Measurements from ENCODE around the gene TMPRSS12.
A peak's percentile ranks its signal among the peaks of the same experiment; 100 is the strongest.
"Not testable (repeated sequence)": the region's sequence is repeated elsewhere in the genome, so short reads cannot be mapped to it uniquely, and the experiment has no call there.

The TMPRSS12 gene

GRCh38 chr12:50822082-50822481 lies 20.6 kb upstream of the TMPRSS12 start:
- no peak for DNase-seq (ENCODE audit: low read depth)
- in situ Hi-C loops (cut with HindIII; ENCODE audit: low sequenced_read_pairs) = no loop called here
- TF ChIP-seq CTCF (IDR thresholded peaks at IDR 0.05; ENCODE audit: low read depth, low read length, missing control alignments) = no peak

GRCh38 chr12:50823724-50824123 lies 19.0 kb upstream of the TMPRSS12 start:
- H3K4me3 ChIP-seq (ENCODE audit: low read depth, low read length); in situ Hi-C loops (cut with HindIII; ENCODE audit: low sequenced_read_pairs); DNase-seq (ENCODE audit: low read depth): not testable (repeated sequence)

More at GRCh38 chr12:50822082-50822481, 20.6 kb upstream of the TMPRSS12 start:
- no peak overlapping the region for H3K4me3 ChIP-seq (ENCODE audit: low read depth, low read length)

- DNase-seq (ENCODE audit: low read depth) = no peak
- no peak overlapping the region for H3K4me3 ChIP-seq (ENCODE audit: low read depth, low read length)
- no peak for TF ChIP-seq CTCF (IDR thresholded peaks at IDR 0.05; ENCODE audit: low read depth, low read length, missing control alignments)
- in situ Hi-C loops (cut with HindIII; ENCODE audit: low sequenced_read_pairs) = no loop called here
Measured at GRCh38 chr12:50824914-50825313, 17.8 kb upstream of the TMPRSS12 start.

- in situ Hi-C loops (cut with HindIII; ENCODE audit: low sequenced_read_pairs) = no loop called here
- TF ChIP-seq CTCF (IDR thresholded peaks at IDR 0.05; ENCODE audit: low read depth, low read length, missing control alignments) = no peak
- peak; percentile 76 for DNase-seq (ENCODE audit: low read depth)
- H3K4me3 ChIP-seq (ENCODE audit: low read depth, low read length) = no peak overlapping the region
Measured at GRCh38 chr12:50825372-50825838, 17.3 kb upstream of the TMPRSS12 start.

- in situ Hi-C loops (cut with HindIII; ENCODE audit: low sequenced_read_pairs) = no loop called here
- no peak for TF ChIP-seq CTCF (IDR thresholded peaks at IDR 0.05; ENCODE audit: low read depth, low read length, missing control alignments)
- no peak for DNase-seq (ENCODE audit: low read depth)
- H3K4me3 ChIP-seq (ENCODE audit: low read depth, low read length) = no peak overlapping the region
Measured at GRCh38 chr12:50828121-50828520, 14.6 kb upstream of the TMPRSS12 start.

GRCh38 chr12:50828886-50829285 lies 13.8 kb upstream of the TMPRSS12 start:
- no peak overlapping the region for H3K4me3 ChIP-seq (ENCODE audit: low read depth, low read length)
- no peak for DNase-seq (ENCODE audit: low read depth)
- in situ Hi-C loops (cut with HindIII; ENCODE audit: low sequenced_read_pairs) = no loop called here
- no peak for TF ChIP-seq CTCF (IDR thresholded peaks at IDR 0.05; ENCODE audit: low read depth, low read length, missing control alignments)

- H3K4me3 ChIP-seq (ENCODE audit: low read depth, low read length); in situ Hi-C loops (cut with HindIII; ENCODE audit: low sequenced_read_pairs); DNase-seq (ENCODE audit: low read depth): not testable (repeated sequence)
Measured at GRCh38 chr12:50833801-50834200, 8.9 kb upstream of the TMPRSS12 start.

GRCh38 chr12:50839042-50839441 lies 3.7 kb upstream of the TMPRSS12 start:
- DNase-seq (ENCODE audit: low read depth) = no peak
- in situ Hi-C loops (cut with HindIII; ENCODE audit: low sequenced_read_pairs) = no loop called here
- no peak overlapping the region for H3K4me3 ChIP-seq (ENCODE audit: low read depth, low read length)
- no peak for TF ChIP-seq CTCF (IDR thresholded peaks at IDR 0.05; ENCODE audit: low read depth, low read length, missing control alignments)
